ACC112 (cell line): ENCODE measurements around the gene TMEM30B.

Source experiments
- H2AFZ ChIP-seq: fragments of 200-600 bp; sonication (generic); one replicate; pipeline ENCODE4 v1.6.0; 2017; ENCODE audit warnings: antibody characterized with exemption, low read length; ENCODE audit not compliant: unreplicated experiment
- H3K27ac ChIP-seq: fragments of 200-600 bp; sonication (generic); 2 replicates; pipeline ENCODE4 v1.5.1; 2014; ENCODE audit warnings: low read depth, mild to moderate bottlenecking, antibody characterized with exemption, low read length, moderate library complexity
- H3K27me3 ChIP-seq: fragments of 200-600 bp; sonication (generic); 2 replicates; pipeline ENCODE4 v1.6.1; 2014; ENCODE audit warnings: mild to moderate bottlenecking, antibody characterized with exemption, low read length, moderate library complexity, mixed read lengths; ENCODE audit not compliant: insufficient read depth
- H3K36me3 ChIP-seq: fragments of 200-600 bp; sonication (generic); 2 replicates; pipeline ENCODE4 v1.6.1; 2016; ENCODE audit warnings: mild to moderate bottlenecking, antibody characterized with exemption, low read length, moderate library complexity, mixed read lengths; ENCODE audit not compliant: insufficient read depth
- H3K4me1 ChIP-seq: fragments of 200-600 bp; sonication (generic); one replicate; pipeline ENCODE4 v1.6.1; 2016; ENCODE audit warnings: low read length, mixed read lengths; ENCODE audit not compliant: insufficient read depth, unreplicated experiment, control insufficient read depth
- H3K4me3 ChIP-seq: fragments of 200-600 bp; sonication (generic); 2 replicates; pipeline ENCODE4 v1.5.1; 2014; ENCODE audit warnings: mild to moderate bottlenecking, low read depth, low read length
- H3K79me2 ChIP-seq: fragments of 200-600 bp; sonication (generic); one replicate; pipeline ENCODE4 v1.6.0; 2016; ENCODE audit warnings: low read length; ENCODE audit not compliant: control insufficient read depth, unreplicated experiment, insufficient read depth

The TMEM30B gene

DNA sequence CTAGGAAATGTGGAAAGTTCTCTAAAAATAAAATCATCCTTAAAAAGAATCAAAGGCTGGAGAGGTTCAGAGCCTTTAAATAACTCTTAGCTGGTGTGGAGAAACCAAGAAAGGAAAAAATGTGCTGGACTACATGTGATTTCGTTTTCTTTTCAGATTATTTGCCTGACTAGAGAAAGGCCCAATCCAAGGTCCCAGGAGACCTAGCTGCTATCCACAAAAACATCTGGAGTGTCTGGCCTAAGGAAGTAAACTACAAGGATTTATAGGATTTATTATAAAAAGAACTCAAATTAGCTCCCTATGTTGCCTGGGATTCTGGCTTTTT lies 774 bp upstream of the TMEM30B start:
- Histone ChIP-seq H2AFZ (no peak overlapping the region), H3K4me3 (no peak overlapping the region), H3K27ac (no peak overlapping the region)

DNA sequence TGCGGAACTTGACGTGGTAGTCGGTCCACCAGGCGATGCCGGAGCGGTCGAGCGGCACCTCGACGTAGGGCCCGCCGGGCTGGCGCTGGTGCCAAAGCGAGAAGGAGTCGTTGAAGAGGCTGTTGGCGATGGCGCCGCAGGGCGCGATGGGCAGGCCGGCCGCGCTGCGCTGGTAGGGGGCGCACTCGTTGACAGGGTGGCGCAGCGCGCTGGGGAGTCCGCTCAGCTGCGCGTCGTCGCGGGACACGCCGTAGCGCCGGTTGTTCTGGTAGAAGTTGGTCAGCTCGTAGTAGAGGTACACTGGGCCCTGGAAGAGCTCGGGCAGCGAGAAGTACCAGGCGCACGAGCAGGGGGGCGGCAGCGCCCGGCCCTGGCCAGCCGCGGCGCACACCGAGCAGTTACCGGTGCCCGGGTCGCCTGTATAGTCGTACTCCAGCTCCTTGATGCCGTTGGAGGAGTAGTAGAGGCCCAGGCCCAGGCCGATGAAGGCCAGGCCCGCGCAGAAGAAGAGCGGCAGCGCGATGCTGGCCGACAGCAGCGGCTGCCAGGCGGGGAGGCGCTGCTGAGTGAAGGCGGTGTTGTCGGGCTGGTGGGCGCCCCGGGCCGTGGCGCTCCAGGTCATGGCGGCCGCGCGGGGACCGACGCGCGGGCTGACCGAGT lies 482 bp downstream of the TMEM30B start:
- Histone ChIP-seq H3K27ac (no peak overlapping the region), H2AFZ (peak overlapping the region; percentile 77), H3K27me3 (peaks cover 29% of the 10 kb centered on the region), H3K36me3 (no peaks in the 10 kb centered on the region), H3K4me1 (peaks cover 8% of the 10 kb centered on the region), H3K4me3 (peak overlapping the region; percentile 74), H3K79me2 (no peaks in the 10 kb centered on the region)

More for the DNA sequence above, 774 bp upstream of the TMEM30B start:
- Histone ChIP-seq H3K36me3 (no peaks in the 10 kb centered on the region), H3K27me3 (peaks cover 28% of the 10 kb centered on the region), H3K79me2 (no peaks in the 10 kb centered on the region), H3K4me1 (peaks cover 13% of the 10 kb centered on the region)

DNA sequence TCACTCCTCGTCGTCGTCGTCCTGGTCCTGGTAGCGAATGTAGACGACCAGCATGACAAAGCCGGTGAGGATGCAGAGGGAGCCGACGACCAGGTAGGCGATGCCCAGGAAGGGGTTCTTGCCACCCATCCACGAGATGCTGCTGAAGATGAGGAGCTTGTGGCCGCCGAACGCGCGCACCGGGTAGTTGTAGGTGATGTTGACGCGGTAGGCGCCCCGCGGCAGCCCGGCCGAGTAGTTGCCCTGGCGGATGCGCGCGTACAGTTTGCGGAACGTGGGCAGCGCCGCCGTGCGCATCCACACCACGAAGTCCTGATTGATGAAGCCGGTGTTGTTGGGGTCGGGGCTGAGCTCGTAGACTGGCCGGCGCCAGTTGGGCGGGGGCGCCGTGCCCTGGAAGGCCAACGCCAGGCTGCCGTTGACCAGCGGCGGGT lies 1.0 kb downstream of the TMEM30B start:
- H2AFZ ChIP-seq: peak overlapping the region; percentile 77
- H3K4me3 ChIP-seq: peak overlapping the region; percentile 74
- no peaks in the 10 kb centered on the region for H3K36me3 ChIP-seq
- H3K27me3 ChIP-seq: peaks cover 31% of the 10 kb centered on the region
- H3K79me2 ChIP-seq: no peaks in the 10 kb centered on the region
- peaks cover 2% of the 10 kb centered on the region for H3K4me1 ChIP-seq
- no peak overlapping the region for H3K27ac ChIP-seq

DNA sequence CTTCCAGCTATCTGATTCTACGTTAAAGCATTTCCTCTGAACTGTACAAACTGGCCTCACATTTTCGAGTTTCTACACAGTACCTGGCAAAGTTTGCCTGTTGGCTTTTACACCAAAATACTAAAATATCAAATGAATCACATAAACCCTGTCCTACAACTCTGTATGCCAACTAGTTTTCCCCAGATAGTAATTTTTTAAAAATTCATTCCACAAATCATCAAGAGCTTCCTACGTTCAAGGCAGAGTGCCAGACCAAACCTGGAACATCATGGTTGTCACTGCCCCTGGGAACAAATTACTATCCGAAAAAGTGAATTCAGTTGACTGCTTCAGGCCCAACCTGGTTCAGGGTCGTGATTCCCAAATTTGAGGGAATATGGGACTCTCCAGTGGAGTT lies 2.1 kb downstream of the TMEM30B start:
- Histone ChIP-seq H3K4me3 (no peak overlapping the region), H3K4me1 (no peaks in the 10 kb centered on the region), H3K27ac (no peak overlapping the region), H3K36me3 (no peaks in the 10 kb centered on the region), H2AFZ (no peak overlapping the region), H3K27me3 (peaks cover 31% of the 10 kb centered on the region), H3K79me2 (no peaks in the 10 kb centered on the region)

DNA sequence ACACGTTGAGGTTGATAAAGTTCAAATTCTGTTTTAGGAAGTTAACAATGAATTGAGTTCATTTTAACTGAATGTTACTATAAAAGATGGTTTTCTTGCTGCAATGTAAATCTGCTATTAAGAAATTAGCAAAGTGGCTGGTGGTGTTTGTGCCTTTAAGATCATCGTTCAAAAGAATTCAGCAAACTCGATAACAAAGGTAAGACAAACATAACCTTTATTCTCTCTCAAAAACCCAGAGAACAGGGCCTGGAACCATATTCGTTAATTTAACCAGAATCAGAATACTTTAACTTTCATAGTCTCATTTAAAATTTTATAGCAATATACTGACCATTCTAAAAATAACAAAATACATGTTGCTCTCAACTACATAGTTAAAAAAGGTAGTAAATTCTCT lies 3.4 kb downstream of the TMEM30B start:
- Histone ChIP-seq H3K36me3 (no peaks in the 10 kb centered on the region), H3K27me3 (peaks cover 31% of the 10 kb centered on the region), H3K79me2 (no peaks in the 10 kb centered on the region), H3K4me3 (no peak overlapping the region), H3K27ac (no peak overlapping the region), H3K4me1 (no peaks in the 10 kb centered on the region), H2AFZ (no peak overlapping the region)

DNA sequence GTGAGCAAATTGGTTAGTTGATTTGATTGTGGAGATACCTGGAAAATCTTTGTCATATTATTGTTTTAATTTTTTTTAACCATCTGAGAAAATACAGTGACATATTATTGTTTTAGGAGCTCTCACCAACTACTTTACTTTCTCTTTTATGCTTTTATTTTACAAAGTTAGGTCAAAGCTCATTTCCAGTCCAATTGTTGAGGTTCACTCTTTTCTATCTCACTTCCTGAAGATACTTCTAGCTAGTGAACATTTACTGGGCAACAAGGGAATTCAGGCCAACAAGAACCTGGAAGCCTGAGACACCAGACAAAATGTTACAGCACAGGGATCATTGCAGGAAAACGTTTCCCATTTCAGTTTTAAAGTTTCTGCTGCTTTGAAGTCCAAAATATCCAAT lies 3.9 kb downstream of the TMEM30B start:
- Histone ChIP-seq H3K79me2 (no peaks in the 10 kb centered on the region), H2AFZ (no peak overlapping the region), H3K4me3 (no peak overlapping the region)

DNA sequence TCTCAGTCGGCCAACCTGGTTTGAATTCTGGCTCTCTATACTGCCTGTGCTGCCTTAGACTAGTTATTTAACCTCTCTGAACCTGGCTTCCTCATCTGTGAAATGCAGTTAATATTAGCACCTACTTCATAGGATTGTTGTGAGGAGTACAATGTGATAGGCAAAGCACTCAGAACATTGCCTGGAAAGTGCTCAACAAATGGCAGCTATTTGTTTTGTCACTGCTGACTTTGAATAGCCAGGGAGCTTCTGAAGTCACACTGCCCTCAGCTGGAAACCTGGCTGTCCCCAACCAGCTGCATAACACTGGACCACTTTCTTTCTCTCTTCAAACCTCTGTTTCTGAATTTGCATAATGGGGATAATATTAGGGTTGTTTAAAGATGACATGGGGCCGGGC lies 9.6 kb downstream of the TMEM30B start:
- Histone ChIP-seq H2AFZ (no peak overlapping the region), H3K27me3 (0 out of 2 replicates have a peak, but pooled peaks cover 4% of the 10 kb centered on the region), H3K27ac (no peak overlapping the region), H3K79me2 (no peaks in the 10 kb centered on the region), H3K4me3 (no peak overlapping the region), H3K4me1 (peaks cover 9% of the 10 kb centered on the region), H3K36me3 (no peaks in the 10 kb centered on the region)

More for the DNA sequence above, 3.9 kb downstream of the TMEM30B start:
- no peaks in the 10 kb centered on the region for H3K36me3 ChIP-seq
- H3K4me1 ChIP-seq: no peaks in the 10 kb centered on the region
- H3K27ac ChIP-seq: no peak overlapping the region
- H3K27me3 ChIP-seq: peaks cover 31% of the 10 kb centered on the region

DNA sequence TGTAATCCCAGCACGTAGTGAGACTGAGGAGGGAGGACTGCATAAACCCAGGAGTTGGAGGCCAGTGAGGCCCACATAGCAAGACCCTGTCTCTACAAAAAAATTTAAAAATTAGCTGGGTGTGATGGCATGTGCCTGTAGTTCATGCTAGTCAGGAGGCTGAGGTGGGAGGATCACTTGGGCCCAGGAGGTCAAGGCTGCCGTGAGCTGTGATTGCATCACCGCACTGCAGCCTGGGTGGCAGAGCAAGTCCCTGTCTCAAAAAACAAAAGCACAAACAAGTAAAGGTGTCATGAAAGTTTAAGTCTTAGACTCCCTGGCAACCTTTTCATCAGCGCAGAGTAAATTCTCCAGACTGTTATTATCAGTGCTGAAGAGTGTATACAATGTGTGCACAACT lies 10.4 kb downstream of the TMEM30B start:
- Histone ChIP-seq H2AFZ (no peak overlapping the region), H3K36me3 (no peaks in the 10 kb centered on the region), H3K4me1 (peaks cover 9% of the 10 kb centered on the region), H3K27me3 (0 out of 2 replicates have a peak, but pooled peaks cover 3% of the 10 kb centered on the region), H3K79me2 (no peaks in the 10 kb centered on the region), H3K4me3 (no peak overlapping the region), H3K27ac (no peak overlapping the region)

DNA sequence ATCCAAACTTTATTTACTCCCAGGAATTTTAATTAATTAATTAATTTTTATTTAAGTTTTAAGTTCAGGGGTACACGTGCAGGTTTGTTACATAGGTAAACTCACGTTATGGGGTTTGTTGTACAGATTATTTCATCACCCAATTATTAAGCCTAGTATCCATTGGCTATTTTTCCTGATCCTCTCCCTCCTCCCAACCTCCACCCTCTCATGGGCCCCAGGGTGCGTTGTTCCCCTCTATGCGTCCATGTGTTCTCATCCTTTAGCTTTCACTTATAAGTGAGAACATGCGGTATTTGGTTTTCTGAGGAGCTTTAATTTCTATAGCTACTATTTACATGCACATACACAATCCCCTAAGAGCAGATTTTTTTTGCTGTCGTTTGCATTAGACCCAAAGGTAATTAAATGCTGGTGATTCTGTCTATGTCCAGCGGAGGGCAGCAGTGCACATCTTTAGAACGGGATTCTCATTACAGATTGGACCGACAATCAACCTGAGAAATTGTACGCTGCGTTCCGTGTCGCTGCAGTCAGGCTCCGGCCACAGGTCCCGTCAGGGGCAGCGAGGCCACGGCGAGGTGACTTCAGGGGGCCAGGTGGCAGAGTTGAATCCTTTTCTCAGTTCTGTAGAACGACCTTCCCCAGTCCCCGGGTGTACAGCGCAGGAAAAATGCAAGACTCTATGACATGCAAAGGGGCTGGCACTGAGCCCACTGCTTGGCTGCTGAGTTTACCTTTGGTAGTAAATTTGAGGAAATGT lies 11.6 kb downstream of the TMEM30B start:
- no peaks in the 10 kb centered on the region for H3K79me2 ChIP-seq
- no peaks in the 10 kb centered on the region for H3K27me3 ChIP-seq
- H3K4me1 ChIP-seq: peaks cover 9% of the 10 kb centered on the region
- peak overlapping the region; percentile 78 for H3K4me3 ChIP-seq
- H3K27ac ChIP-seq: no peak overlapping the region
- peak overlapping the region; percentile 81 for H2AFZ ChIP-seq
- no peaks in the 10 kb centered on the region for H3K36me3 ChIP-seq

DNA sequence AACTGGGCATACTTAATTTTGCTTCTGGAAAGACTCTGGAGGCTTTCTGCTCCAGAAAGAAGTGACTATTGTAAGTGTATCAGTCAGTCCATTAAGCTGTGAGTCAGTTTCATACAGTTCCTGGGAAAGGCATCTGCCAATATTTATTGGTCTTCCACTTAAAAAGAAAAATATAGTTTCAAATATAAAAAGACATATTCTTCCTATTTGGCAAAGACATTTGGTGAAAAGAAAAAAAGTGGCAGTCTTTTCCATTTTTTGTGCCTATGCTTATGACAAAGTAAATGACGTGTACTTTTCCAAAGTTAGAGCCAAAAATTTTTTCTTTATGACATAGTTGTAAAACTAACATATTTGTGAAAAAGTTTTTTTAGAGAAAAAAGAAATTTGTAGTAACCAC lies 12.3 kb downstream of the TMEM30B start:
- H2AFZ ChIP-seq: no peak overlapping the region
- no peaks in the 10 kb centered on the region for H3K36me3 ChIP-seq
- H3K4me1 ChIP-seq: peaks cover 9% of the 10 kb centered on the region
- H3K27me3 ChIP-seq: no peaks in the 10 kb centered on the region
- no peaks in the 10 kb centered on the region for H3K79me2 ChIP-seq
- H3K4me3 ChIP-seq: no peak overlapping the region
- 0 out of 2 replicates have a peak overlapping the region, but pooled peaks have one; percentile 17 for H3K27ac ChIP-seq
